HG02973 (cell line): Measurements from ENCODE around the gene USP2.

ENCODE experiments used
- ATAC-seq: cut with Tn5 transposase; IDR thresholded peaks from one replicate; pipeline ENCODE4 v1.9.1; 2021; ENCODE audit warnings: moderate library complexity; ENCODE audit not compliant: unreplicated experiment

Gene USP2

GRCh38 chr11:119342362-119343130 lies 38.9 kb downstream of the USP2 start:
- no peak for ATAC-seq

GRCh38 chr11:119342023-119342300 lies 39.5 kb downstream of the USP2 start:
- ATAC-seq: no peak

- no peak for ATAC-seq
These were observed 40.1 kb downstream of the USP2 start for GRCh38 chr11:119341222-119342022.

GRCh38 chr11:119340335-119341221 lies 40.9 kb downstream of the USP2 start, which contains the start of gene C1QTNF5:
C1QTNF5 (minus strand) TSS chr11:119340883; CDS start chr11:119340397, 486 bp downstream.
- ATAC-seq: no peak

GRCh38 chr11:119339589-119340334 lies 41.7 kb downstream of the USP2 start:
- no peak for ATAC-seq

- no peak for ATAC-seq
These were observed 42.4 kb downstream of the USP2 start for GRCh38 chr11:119338965-119339588.

- ATAC-seq: no peak
These were observed 43.1 kb downstream of the USP2 start for GRCh38 chr11:119338318-119338890.

GRCh38 chr11:119337581-119338317 lies 43.7 kb downstream of the USP2 start:
- ATAC-seq: no peak

GRCh38 chr11:119336744-119337469 lies 44.6 kb downstream of the USP2 start:
- no peak for ATAC-seq

- ATAC-seq: no peak
These were observed 45.6 kb downstream of the USP2 start for GRCh38 chr11:119335655-119336543.

- ATAC-seq: no peak
These were observed 46.3 kb downstream of the USP2 start for GRCh38 chr11:119335091-119335654.

- peak; percentile 87 for ATAC-seq
These were observed 47.1 kb downstream of the USP2 start, which contains the start of gene RNF26 for GRCh38 chr11:119334174-119334930. RNF26 (plus strand) TSS chr11:119334527; CDS start chr11:119335123, 596 bp downstream.

GRCh38 chr11:119332111-119332765 lies 49.3 kb downstream of the USP2 start:
- no peak for ATAC-seq

- ATAC-seq: no peak
These were observed 51.3 kb downstream of the USP2 start for GRCh38 chr11:119330237-119330636.

- no peak for ATAC-seq
These were observed 52.2 kb downstream of the USP2 start for GRCh38 chr11:119329320-119329719.

GRCh38 chr11:119324189-119324588 lies 57.3 kb downstream of the USP2 start:
- no peak for ATAC-seq
